ENCODE measurements around the gene ZFPL1. TPM values are rescaled to one million over a fixed set of nuclear protein-coding genes. Genes with fewer than 3 reads are reported as not detected.
A peak's percentile ranks its signal among the peaks of the same experiment; 100 is the strongest.

The ZFPL1 gene
- total and polyA plus RNA-seq, 9 of the 15 experiments (the other 6 are each of a cell fraction or from before 2014, with no cell fraction given) = 3.7 to 37.5 (median 22.7) TPM

GRCh38 chr11:65055538-65055937 is 28.5 kb upstream of the ZFPL1 start (continued):
- TF ChIP-seq ZBTB40 (IDR thresholded peaks at IDR 0.05) (peak; percentile 71), ZBTB40 (CRISPR knock-in tag; IDR thresholded peaks at IDR 0.05) (no peak), ZNF512 (tag; IDR thresholded peaks at IDR 0.05) (0 out of 2 replicates have a peak, but pooled peaks have one; percentile 18)

All from K562 (cell line).